ENCODE data around the gene CREB3L2. TPM values are rescaled to one million over a fixed set of nuclear protein-coding genes. Genes with fewer than 3 reads are reported as not detected.
"Not testable (repeated sequence)": the region's sequence is repeated elsewhere in the genome, so short reads cannot be mapped to it uniquely, and the experiment has no call there.

The CREB3L2 gene
- 10 to 100 TPM; 15.8 to 54.3 (median 40.6) TPM for total RNA-seq
- long read RNA-seq, donor 1, full-length matches to known transcripts = 5 of 12 reads
- long read RNA-seq, donor 1, partial matches to known transcripts = 0 of 12 reads
- long read RNA-seq, donor 1, other reads (novel, unspliced or antisense) = 7 of 12 reads
- long read RNA-seq, donor 2, partial matches to known transcripts = 1 of 5 reads
- long read RNA-seq, donor 2, other reads (novel, unspliced or antisense) = 4 of 5 reads

GRCh38 chr7:138001529-138002095 lies at the start of gene CREB3L2:
TSS of gene CREB3L2 (minus strand) at chr7:138002086. CDS start at chr7:138001705, 381 bp downstream.
- peak; percentile 64 to 86 (median 75) for DNase-seq
- H3K4me1 ChIP-seq (ENCODE audit: low read depth) = peaks cover 9% of the 10 kb centered on the region
- H3K9me3 ChIP-seq = no peaks in the 10 kb centered on the region
- intact Hi-C loops (cut with DNase I, micrococcal nuclease) = loop anchor here in 1 of 2 donors (10.0 kb wide), 1 partner anchor 47 kb away; no protein-coding TSS in a partner anchor
- TF ChIP-seq, protein P1, sequence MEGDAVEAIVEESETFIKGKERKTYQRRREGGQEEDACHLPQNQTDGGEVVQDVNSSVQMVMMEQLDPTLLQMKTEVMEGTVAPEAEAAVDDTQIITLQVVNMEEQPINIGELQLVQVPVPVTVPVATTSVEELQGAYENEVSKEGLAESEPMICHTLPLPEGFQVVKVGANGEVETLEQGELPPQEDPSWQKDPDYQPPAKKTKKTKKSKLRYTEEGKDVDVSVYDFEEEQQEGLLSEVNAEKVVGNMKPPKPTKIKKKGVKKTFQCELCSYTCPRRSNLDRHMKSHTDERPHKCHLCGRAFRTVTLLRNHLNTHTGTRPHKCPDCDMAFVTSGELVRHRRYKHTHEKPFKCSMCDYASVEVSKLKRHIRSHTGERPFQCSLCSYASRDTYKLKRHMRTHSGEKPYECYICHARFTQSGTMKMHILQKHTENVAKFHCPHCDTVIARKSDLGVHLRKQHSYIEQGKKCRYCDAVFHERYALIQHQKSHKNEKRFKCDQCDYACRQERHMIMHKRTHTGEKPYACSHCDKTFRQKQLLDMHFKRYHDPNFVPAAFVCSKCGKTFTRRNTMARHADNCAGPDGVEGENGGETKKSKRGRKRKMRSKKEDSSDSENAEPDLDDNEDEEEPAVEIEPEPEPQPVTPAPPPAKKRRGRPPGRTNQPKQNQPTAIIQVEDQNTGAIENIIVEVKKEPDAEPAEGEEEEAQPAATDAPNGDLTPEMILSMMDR (IDR thresholded peaks at IDR 0.05) = no peak
- H3K36me3 ChIP-seq (ENCODE audit: low read depth) = no peaks in the 10 kb centered on the region
- peak within 1 kb of the TSS; percentile 75 for H3K4me3 ChIP-seq
- peak; percentile 61 for ATAC-seq

GRCh38 chr7:138049505-138050116 lies 47.7 kb upstream of the CREB3L2 start:
- DNase-seq (no peak), ATAC-seq (no peak)
- Histone ChIP-seq H3K9me3 (no peaks in the 10 kb centered on the region), H3K36me3 (ENCODE audit: low read depth) (no peaks in the 10 kb centered on the region), H3K4me1 (ENCODE audit: low read depth) (no peaks in the 10 kb centered on the region), H3K4me3 (no peak overlapping the region)
- intact Hi-C loops (cut with DNase I, micrococcal nuclease) = no loop called here
- TF ChIP-seq, protein P1 (IDR thresholded peaks at IDR 0.05) = no peak

GRCh38 chr7:138047907-138048306 lies 46.0 kb upstream of the CREB3L2 start:
- DNase-seq (no peak), ATAC-seq (no peak)
- H3K4me1 ChIP-seq (ENCODE audit: low read depth) = no peaks in the 10 kb centered on the region
- H3K4me3 ChIP-seq = no peak overlapping the region
- TF ChIP-seq, protein P1 (IDR thresholded peaks at IDR 0.05) = no peak
- H3K9me3 ChIP-seq = no peaks in the 10 kb centered on the region
- intact Hi-C loops (cut with DNase I, micrococcal nuclease) = no loop called here
- H3K36me3 ChIP-seq (ENCODE audit: low read depth) = no peaks in the 10 kb centered on the region

DNA sequence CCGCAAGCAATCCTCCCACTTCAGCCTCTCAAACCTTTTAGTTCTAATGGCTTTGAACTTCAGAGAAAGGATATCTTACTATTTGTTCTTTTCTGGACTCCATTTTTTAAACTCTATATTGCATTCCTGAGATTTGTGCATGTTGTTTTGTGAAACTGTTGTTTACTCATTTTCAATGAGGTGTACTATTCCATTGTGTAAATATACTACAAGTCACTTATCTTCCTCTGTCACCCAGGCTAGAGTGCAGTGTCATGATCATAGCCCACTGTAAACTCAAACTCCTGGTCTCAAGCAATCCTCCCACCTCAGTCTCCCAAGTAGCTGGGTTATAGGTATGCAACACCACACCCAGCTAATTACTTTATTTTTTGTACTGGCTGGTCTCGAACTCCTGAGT lies 43.0 kb upstream of the CREB3L2 start:
- Histone ChIP-seq H3K4me1 (ENCODE audit: low read depth) (no peaks in the 10 kb centered on the region), H3K36me3 (ENCODE audit: low read depth) (no peaks in the 10 kb centered on the region), H3K9me3 (no peaks in the 10 kb centered on the region), H3K4me3 (no peak overlapping the region)
- no peak for ATAC-seq
- intact Hi-C loops (cut with DNase I, micrococcal nuclease) = no loop called here
- TF ChIP-seq, protein P1 (IDR thresholded peaks at IDR 0.05) = no peak
- DNase-seq = no peak

GRCh38 chr7:138040063-138040462 lies 38.2 kb upstream of the CREB3L2 start:
- H3K9me3 ChIP-seq; ATAC-seq; H3K4me3 ChIP-seq; H3K36me3 ChIP-seq (ENCODE audit: low read depth); H3K4me1 ChIP-seq (ENCODE audit: low read depth); DNase-seq; intact Hi-C loops (cut with DNase I, micrococcal nuclease): not testable (repeated sequence)

DNA sequence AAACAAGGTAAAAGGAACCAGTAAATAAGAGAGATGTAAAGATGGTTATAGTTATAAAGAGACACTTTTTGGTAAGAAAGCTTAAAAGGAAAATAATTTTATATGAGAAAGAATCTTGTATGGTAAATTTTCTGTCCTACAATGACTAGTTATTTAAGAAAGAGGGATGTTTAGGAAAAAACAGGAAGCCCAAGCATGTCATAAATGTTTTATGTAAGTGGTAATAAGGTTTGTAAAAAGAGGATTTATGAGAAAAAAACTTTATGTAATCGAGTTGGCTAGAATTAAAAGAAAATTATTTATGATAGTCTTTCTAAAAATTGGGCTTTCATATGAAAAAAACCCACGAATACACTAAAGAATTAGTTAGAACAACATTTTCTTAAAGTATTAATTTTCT lies 34.2 kb upstream of the CREB3L2 start:
- Histone ChIP-seq H3K9me3 (peaks cover 6% of the 10 kb centered on the region), H3K36me3 (ENCODE audit: low read depth) (no peaks in the 10 kb centered on the region), H3K4me1 (ENCODE audit: low read depth) (no peaks in the 10 kb centered on the region), H3K4me3 (no peak overlapping the region)
- no peak for ATAC-seq
- TF ChIP-seq, protein P1 (IDR thresholded peaks at IDR 0.05) = no peak
- intact Hi-C loops (cut with DNase I, micrococcal nuclease) = no loop called here
- no peak for DNase-seq
